ENCODE measurements around the gene TEKT4. TPM values are rescaled to one million over a fixed set of nuclear protein-coding genes. Genes with fewer than 3 reads are reported as not detected.
"Not testable (repeated sequence)": the region's sequence is repeated elsewhere in the genome, so short reads cannot be mapped to it uniquely, and the experiment has no call there.

Gene TEKT4
- not detected for total RNA-seq (2021; fragmentation: NEBNext Ultra II Directional; extraction: Animal tissue kit (Norgen Biotek cat#: 25700))
- long read RNA-seq, result 0 reads

DNA sequence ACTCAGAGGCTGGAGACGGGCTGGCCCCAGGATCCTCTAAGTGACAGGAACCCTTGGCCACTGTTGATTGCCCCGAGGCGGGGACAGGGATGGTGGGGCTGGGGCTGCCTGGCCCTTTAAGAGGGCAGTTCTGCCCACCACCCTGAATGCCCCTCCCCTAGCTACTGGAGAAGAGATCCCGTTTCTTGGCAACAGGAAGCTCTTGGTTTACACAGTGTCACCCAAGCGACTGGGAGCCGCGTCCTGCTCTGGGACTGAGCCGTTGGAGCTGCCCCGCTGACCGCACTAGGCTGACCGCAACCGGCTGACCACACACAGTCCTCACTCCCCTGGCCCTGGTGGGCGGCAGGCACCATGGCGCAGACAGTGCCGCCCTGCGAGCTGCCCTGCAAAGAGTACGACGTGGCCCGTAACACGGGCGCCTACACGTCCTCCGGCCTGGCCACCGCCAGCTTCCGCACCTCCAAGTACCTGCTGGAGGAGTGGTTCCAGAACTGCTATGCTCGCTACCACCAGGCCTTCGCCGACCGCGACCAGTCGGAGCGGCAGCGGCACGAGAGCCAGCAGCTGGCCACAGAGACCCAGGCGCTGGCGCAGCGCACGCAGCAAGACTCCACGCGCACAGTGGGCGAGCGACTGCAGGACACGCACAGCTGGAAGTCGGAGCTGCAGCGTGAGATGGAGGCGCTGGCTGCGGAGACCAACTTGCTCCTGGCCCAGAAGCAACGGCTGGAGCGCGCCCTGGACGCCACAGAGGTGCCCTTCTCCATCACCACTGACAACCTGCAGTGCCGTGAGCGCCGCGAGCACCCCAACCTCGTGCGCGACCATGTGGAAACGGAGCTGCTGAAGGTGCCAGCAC is at the start of gene TEKT4:
Gene TEKT4, plus strand, starts transcription at position 205 of the 862 bp plus-strand sequence. Its CDS starts 150 bp downstream, at position 355.
- no peak within 1 kb of the TSS for H3K4me3 Mint-ChIP-seq
- no peaks in the 10 kb centered on the region for H3K36me3 Mint-ChIP-seq (ENCODE audit: low read depth)
- no peak within 1 kb of the TSS for H3K27ac Mint-ChIP-seq
- H3K27me3 Mint-ChIP-seq (ENCODE audit: insufficient read depth), result peaks cover 7% of the 10 kb centered on the region; the same call in 1 of the 2 replicates
- no peak for DNase-seq
- no peaks in the 10 kb centered on the region for H3K9me3 Mint-ChIP-seq
- no peaks in the 10 kb centered on the region for H3K4me1 Mint-ChIP-seq (ENCODE audit: low read depth)
- TF ChIP-seq, protein P1, sequence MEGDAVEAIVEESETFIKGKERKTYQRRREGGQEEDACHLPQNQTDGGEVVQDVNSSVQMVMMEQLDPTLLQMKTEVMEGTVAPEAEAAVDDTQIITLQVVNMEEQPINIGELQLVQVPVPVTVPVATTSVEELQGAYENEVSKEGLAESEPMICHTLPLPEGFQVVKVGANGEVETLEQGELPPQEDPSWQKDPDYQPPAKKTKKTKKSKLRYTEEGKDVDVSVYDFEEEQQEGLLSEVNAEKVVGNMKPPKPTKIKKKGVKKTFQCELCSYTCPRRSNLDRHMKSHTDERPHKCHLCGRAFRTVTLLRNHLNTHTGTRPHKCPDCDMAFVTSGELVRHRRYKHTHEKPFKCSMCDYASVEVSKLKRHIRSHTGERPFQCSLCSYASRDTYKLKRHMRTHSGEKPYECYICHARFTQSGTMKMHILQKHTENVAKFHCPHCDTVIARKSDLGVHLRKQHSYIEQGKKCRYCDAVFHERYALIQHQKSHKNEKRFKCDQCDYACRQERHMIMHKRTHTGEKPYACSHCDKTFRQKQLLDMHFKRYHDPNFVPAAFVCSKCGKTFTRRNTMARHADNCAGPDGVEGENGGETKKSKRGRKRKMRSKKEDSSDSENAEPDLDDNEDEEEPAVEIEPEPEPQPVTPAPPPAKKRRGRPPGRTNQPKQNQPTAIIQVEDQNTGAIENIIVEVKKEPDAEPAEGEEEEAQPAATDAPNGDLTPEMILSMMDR (IDR thresholded peaks at IDR 0.05), result no peak

- not testable (repeated sequence) for H3K4me1 Mint-ChIP-seq (ENCODE audit: low read depth); H3K27ac Mint-ChIP-seq; H3K36me3 Mint-ChIP-seq (ENCODE audit: low read depth); H3K4me3 Mint-ChIP-seq; DNase-seq; H3K27me3 Mint-ChIP-seq (ENCODE audit: insufficient read depth); H3K9me3 Mint-ChIP-seq
These were observed 32.0 kb upstream of the TEKT4 start for GRCh38 chr2:94839224-94839623.

GRCh38 chr2:94856856-94857255 is 14.4 kb upstream of the TEKT4 start:
- H3K9me3 Mint-ChIP-seq; H3K36me3 Mint-ChIP-seq (ENCODE audit: low read depth); DNase-seq; H3K4me1 Mint-ChIP-seq (ENCODE audit: low read depth); H3K27ac Mint-ChIP-seq; H3K4me3 Mint-ChIP-seq: not testable (repeated sequence)
- peaks cover 17% of the 10 kb centered on the region for H3K27me3 Mint-ChIP-seq (ENCODE audit: insufficient read depth)

GRCh38 chr2:94857367-94858162 is 13.7 kb upstream of the TEKT4 start:
- peaks cover 17% of the 10 kb centered on the region for H3K27me3 Mint-ChIP-seq (ENCODE audit: insufficient read depth)
- H3K4me1 Mint-ChIP-seq (ENCODE audit: low read depth); DNase-seq; H3K36me3 Mint-ChIP-seq (ENCODE audit: low read depth); H3K4me3 Mint-ChIP-seq; H3K27ac Mint-ChIP-seq; H3K9me3 Mint-ChIP-seq: not testable (repeated sequence)

GRCh38 chr2:94858163-94858888 is 12.9 kb upstream of the TEKT4 start:
- not testable (repeated sequence) for DNase-seq; H3K4me3 Mint-ChIP-seq; H3K9me3 Mint-ChIP-seq; H3K36me3 Mint-ChIP-seq (ENCODE audit: low read depth); H3K27ac Mint-ChIP-seq; H3K4me1 Mint-ChIP-seq (ENCODE audit: low read depth)
- H3K27me3 Mint-ChIP-seq (ENCODE audit: insufficient read depth), result peaks cover 17% of the 10 kb centered on the region

GRCh38 chr2:94861308-94862152 is 9.7 kb upstream of the TEKT4 start:
- peaks cover 17% of the 10 kb centered on the region for H3K27me3 Mint-ChIP-seq (ENCODE audit: insufficient read depth)
- H3K9me3 Mint-ChIP-seq, result no peaks in the 10 kb centered on the region
- no peaks in the 10 kb centered on the region for H3K36me3 Mint-ChIP-seq (ENCODE audit: low read depth)
- no peak for DNase-seq
- H3K4me3 Mint-ChIP-seq, result no peak overlapping the region
- TF ChIP-seq, protein P1 (IDR thresholded peaks at IDR 0.05), result no peak
- no peaks in the 10 kb centered on the region for H3K4me1 Mint-ChIP-seq (ENCODE audit: low read depth)
- no peak overlapping the region for H3K27ac Mint-ChIP-seq

DNA sequence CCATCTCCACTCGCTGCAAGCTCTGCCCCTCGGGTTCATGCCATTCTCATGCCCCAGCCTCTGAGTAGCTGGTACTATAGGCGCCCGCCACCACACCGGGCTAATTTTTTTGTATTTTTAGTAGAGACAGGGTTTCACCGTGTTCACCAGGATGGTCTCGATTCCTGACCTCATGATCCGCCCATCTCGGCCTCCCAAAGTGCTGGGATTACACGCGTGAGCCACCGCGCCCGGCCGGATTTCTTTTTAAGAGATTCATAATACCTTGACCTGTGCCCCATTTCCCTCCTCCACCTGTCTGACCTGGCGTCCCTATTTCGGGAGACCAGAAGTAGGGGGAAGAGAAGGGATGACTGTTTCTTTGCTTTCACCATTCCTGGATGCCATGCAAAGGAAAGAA is 8.3 kb upstream of the TEKT4 start:
- not testable (repeated sequence) for DNase-seq; H3K4me3 Mint-ChIP-seq; H3K4me1 Mint-ChIP-seq (ENCODE audit: low read depth); H3K36me3 Mint-ChIP-seq (ENCODE audit: low read depth); H3K9me3 Mint-ChIP-seq; H3K27ac Mint-ChIP-seq
- peaks cover 15% of the 10 kb centered on the region for H3K27me3 Mint-ChIP-seq (ENCODE audit: insufficient read depth)

Data from HFFc6 (cell line).